Thyroid gland (tissue), 4 donors: ENCODE results near the gene CACNA2D3. TPM values are rescaled to one million over a fixed set of nuclear protein-coding genes. Genes with fewer than 3 reads are reported as not detected.

Source experiments
- DNase-seq, 2 donors: peaks; one replicate each; pipeline ENCODE4 v3.0.0-alpha.2; 2019
- H3K27ac ChIP-seq, 3 donors: fragments of 200-600 bp; sonication (generic); 1 replicate in 2 of 3; 2 replicates in 1 of 3; pipeline ENCODE4 v1.5.1; 2016 to 2019; ENCODE audit warnings: mild to moderate bottlenecking in 1 of 3, moderate library complexity in 1 of 3
- H3K27me3 ChIP-seq: fragments of 200-600 bp; sonication (generic); one replicate; pipeline ENCODE4 v1.5.1; 2019
- H3K36me3 ChIP-seq, 2 donors: fragments of 200-600 bp; sonication (generic); one replicate each; pipeline ENCODE4 v1.5.1; 2016 to 2019
- H3K4me1 ChIP-seq, 2 donors: fragments of 200-600 bp; sonication (generic); one replicate each; pipeline ENCODE4 v1.5.1; 2017 to 2019
- H3K4me3 ChIP-seq, 3 donors: fragments of 200-600 bp; sonication (generic); replicated peaks in 1 of 3; 1 replicate in 2 of 3; 2 replicates in 1 of 3; pipeline ENCODE4 v1.5.1; 2016; ENCODE audit warnings: mild to moderate bottlenecking in 1 of 3
- H3K9me3 ChIP-seq: fragments of 200-600 bp; sonication (generic); one replicate; pipeline ENCODE4 v1.5.1; 2017
- CTCF ChIP-seq, 6 experiments: fragments of 200-600 bp in 3 of 6; fragments of 450-650 bp in 3 of 6; sonication (generic) in 3 of 6; IDR thresholded peaks; one replicate each; pipeline ENCODE4 v1.5.1; 2016 to 2019; ENCODE audit warnings: antibody characterized with exemption in 6 of 6, mild to moderate bottlenecking in 2 of 6, inconsistent platforms in 1 of 6, moderate library complexity in 1 of 6
- POLR2A ChIP-seq, 2 donors: fragments of 450-650 bp; IDR thresholded peaks; one replicate each; pipeline ENCODE4 v1.6.1; 2017; ENCODE audit warnings: antibody characterized with exemption in 2 of 2, mild to moderate bottlenecking in 2 of 2, moderate library complexity in 1 of 2
- WGBS, 2 donors: methylation state at CpG; one replicate each; pipeline ENCODE4 v1.1.5; 2017; 5-methylcytosine and 5-hydroxymethylcytosine counted together
- intact Hi-C: fragments of 100-400 bp; cut with DNase I; formaldehyde crosslinking; loops from one replicate; pipeline ENCODE4 v1.15.1; 2023
- total RNA-seq, 4 donors: library from RNA; depleted of rRNA; stranded (reverse); fragments of >200 nt; gene quantifications; one replicate each; pipeline ENCODE4 v1.2.3, GENCODE V29; 2016

CACNA2D3 gene
- total RNA-seq, 4 donors from 2014 or later, result 2.9 to 4.8 (median 4.5) TPM

GRCh38 chr3:54133196-54133595 lies 10.8 kb downstream of the CACNA2D3 start:
- DNase-seq, result no peak
- no peaks in the 10 kb centered on the region for H3K27me3 ChIP-seq
- no peak overlapping the region for H3K27ac ChIP-seq
- H3K4me1 ChIP-seq, result peaks cover 0 to 4% of the 10 kb centered on the region in 2 donors
- WGBS, 2 donors, result 62 to 76% methylated on average over 5 of the region's 5 CpGs
- no peaks in the 10 kb centered on the region for H3K36me3 ChIP-seq
- intact Hi-C loops, result no loop called here
- TF ChIP-seq POLR2A (IDR thresholded peaks at IDR 0.05), result no peak
- no peaks in the 10 kb centered on the region for H3K9me3 ChIP-seq
- H3K4me3 ChIP-seq, result no peak overlapping the region

- Histone ChIP-seq H3K36me3 (no peaks in the 10 kb centered on the region), H3K9me3 (no peaks in the 10 kb centered on the region), H3K4me1 (peaks cover 0 to 4% of the 10 kb centered on the region in 2 donors), H3K27ac (no peak overlapping the region), H3K27me3 (no peaks in the 10 kb centered on the region), H3K4me3 (no peak overlapping the region)
- DNase-seq, result no peak
- TF ChIP-seq CTCF (IDR thresholded peaks at IDR 0.05) (no peak), POLR2A (IDR thresholded peaks at IDR 0.05) (no peak)
- intact Hi-C loops, result no loop called here
- 77 to 87% methylated on average over 8 of the region's 8 CpGs for WGBS, 2 donors
These were observed 11.8 kb downstream of the CACNA2D3 start for GRCh38 chr3:54134155-54134554.

DNA sequence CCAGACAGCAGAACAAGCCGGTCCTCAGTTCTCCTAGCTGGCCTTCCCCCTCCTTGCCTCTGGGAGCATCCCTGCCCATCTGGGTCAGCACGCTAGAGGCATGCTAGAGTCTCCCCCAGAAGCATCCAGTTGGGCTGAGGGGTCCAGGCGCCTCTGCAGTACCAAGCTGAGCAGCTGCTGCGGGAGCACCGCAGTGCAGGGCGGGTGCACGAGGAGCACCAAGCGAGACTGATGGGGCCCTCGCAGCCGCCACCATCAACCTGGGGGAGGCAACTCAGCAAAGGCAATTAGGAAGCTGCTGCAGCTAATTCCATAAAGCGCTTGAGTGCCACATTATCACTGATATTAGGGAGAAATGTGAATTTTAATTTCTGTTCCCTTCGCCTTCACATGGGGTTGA lies 12.4 kb downstream of the CACNA2D3 start:
- intact Hi-C loops, result no loop called here
- H3K4me1 ChIP-seq, result peaks cover 0 to 4% of the 10 kb centered on the region in 2 donors
- DNase-seq, result no peak
- TF ChIP-seq CTCF (IDR thresholded peaks at IDR 0.05), result no peak
- no peak for TF ChIP-seq POLR2A (IDR thresholded peaks at IDR 0.05)
- no peak overlapping the region for H3K4me3 ChIP-seq
- no peaks in the 10 kb centered on the region for H3K36me3 ChIP-seq
- 93 to 98% methylated on average over 8 to 11 of the region's 12 CpGs for WGBS, 2 donors
- H3K27ac ChIP-seq, result no peak overlapping the region
- no peaks in the 10 kb centered on the region for H3K9me3 ChIP-seq
- no peaks in the 10 kb centered on the region for H3K27me3 ChIP-seq

DNA sequence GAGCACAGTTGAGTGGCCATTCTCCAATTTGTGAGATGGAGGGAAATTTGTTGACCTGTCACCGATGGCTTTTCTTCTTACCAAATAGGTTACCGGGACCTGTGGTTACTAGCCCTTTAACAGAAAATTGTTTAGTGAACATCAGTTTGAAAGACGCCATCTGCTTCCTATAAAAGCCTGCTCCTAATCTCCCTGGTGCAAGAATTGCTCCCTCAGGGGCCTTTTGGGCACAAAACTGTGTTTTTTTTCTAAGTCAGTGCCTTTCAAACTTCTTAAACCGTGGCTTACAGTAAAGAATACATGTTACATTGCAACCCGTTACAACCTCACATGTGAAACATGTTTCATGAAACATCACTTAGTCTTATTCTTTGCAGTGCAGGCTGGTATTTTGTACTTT lies 15.0 kb downstream of the CACNA2D3 start:
- no peak overlapping the region for H3K27ac ChIP-seq
- no peaks in the 10 kb centered on the region for H3K9me3 ChIP-seq
- intact Hi-C loops, result no loop called here
- H3K4me3 ChIP-seq, result no peak overlapping the region
- no peaks in the 10 kb centered on the region for H3K27me3 ChIP-seq
- peaks cover 0 to 4% of the 10 kb centered on the region in 2 donors for H3K4me1 ChIP-seq
- TF ChIP-seq CTCF (IDR thresholded peaks at IDR 0.05), result no peak
- TF ChIP-seq POLR2A (IDR thresholded peaks at IDR 0.05), result no peak
- 61 to 65% methylated on average over 5 of the region's 5 CpGs for WGBS, 2 donors
- DNase-seq, result no peak
- no peaks in the 10 kb centered on the region for H3K36me3 ChIP-seq

DNA sequence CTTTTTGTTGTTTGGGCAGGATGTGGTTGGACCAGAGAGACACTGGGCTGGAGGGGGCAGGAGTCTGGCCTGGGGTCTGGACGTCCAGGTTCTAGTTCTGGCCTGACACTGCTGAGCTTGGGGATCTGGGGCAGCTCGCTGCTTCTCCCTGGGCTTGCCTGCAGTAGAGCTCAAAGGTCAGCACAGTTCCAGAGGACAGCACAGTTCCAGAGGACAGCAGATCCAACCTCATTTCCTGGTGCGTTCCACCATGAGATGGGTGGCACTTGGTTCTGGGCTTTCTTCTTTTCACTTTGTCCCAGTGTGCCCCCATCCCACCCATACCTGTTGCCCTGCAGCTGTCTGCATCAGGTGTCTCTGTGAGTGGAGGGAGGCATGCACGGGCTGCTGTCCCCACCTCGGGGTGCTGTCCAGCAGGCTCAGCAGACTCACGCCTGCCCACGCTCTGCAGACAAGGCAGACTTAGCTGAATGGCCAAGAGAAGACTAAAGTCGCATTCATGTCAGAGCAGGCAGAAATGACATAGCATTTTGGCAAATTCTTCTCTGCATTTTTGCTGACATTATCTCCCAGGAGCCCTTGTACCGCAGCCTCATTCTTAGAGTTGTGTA lies 16.7 kb downstream of the CACNA2D3 start:
- Histone ChIP-seq H3K36me3 (no peaks in the 10 kb centered on the region), H3K4me1 (peaks cover 0 to 4% of the 10 kb centered on the region in 2 donors), H3K27me3 (no peaks in the 10 kb centered on the region), H3K4me3 (no peak overlapping the region), H3K9me3 (no peaks in the 10 kb centered on the region), H3K27ac (no peak overlapping the region)
- intact Hi-C loops, result no loop called here
- TF ChIP-seq POLR2A (IDR thresholded peaks at IDR 0.05), result no peak
- no peak for TF ChIP-seq CTCF (IDR thresholded peaks at IDR 0.05)
- no peak for DNase-seq
- whole genome bisulfite sequencing, 2 donors, result 61 to 66% methylated on average over 9 of the region's 9 CpGs
